HG03432 (cell line): Measurements from ENCODE around the gene NRBF2.
"Not testable (repeated sequence)": the region's sequence is repeated elsewhere in the genome, so short reads cannot be mapped to it uniquely, and the experiment has no call there.

Experiments used
- ATAC-seq: cut with Tn5 transposase; IDR thresholded peaks from one replicate; pipeline ENCODE4 v1.9.1; 2021; ENCODE audit warnings: mild to moderate bottlenecking, moderate library complexity; ENCODE audit not compliant: unreplicated experiment

Gene NRBF2

GRCh38 chr10:63116452-63117072, 16.6 kb upstream of the NRBF2 start:
- ATAC-seq = no peak

DNA sequence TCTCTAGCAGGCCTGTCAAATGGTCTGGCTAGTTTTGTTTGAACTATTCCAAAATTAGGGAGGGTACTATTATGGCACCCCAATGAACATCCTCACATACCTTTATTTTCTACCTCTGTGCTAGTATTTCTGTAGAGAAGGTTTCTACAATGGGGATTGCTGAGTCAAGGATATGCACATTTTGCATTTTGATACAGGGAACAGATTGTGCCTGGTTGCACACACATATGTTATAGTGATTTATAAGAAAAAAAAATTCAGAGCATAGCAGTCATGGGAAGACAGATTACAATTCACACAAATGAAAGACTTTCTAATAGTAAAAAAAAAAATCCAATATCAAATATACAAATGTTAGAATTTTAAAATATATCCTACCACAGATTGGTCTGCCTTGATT, 14.1 kb upstream of the NRBF2 start:
- ATAC-seq = no peak

- no peak for ATAC-seq
Measured at GRCh38 chr10:63120554-63120953, 12.6 kb upstream of the NRBF2 start.

GRCh38 chr10:63123727-63124362, 9.3 kb upstream of the NRBF2 start:
- no peak for ATAC-seq

- ATAC-seq = no peak
Measured at GRCh38 chr10:63125459-63125858, 7.7 kb upstream of the NRBF2 start.

GRCh38 chr10:63128443-63128842, 4.7 kb upstream of the NRBF2 start:
- ATAC-seq = no peak

DNA sequence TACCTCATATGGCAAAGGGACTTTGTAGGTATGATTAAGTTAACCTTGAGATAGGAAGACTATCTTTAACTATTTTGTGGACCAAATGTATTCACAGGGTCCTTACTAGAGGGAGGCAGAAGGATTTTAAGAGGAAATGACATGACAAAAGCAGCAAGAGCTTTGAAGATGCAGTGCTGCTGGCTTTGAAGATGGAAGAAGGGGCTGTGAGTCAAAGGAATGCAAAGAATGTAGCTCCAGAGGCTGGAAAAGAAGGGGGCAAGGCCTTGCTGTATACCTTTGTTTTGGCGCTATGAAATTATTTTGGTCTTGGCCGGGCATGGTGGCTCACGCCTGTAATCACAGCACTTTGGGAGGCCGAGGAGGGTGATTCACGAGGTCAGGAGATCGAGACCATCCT, 3.2 kb upstream of the NRBF2 start:
- ATAC-seq = no peak

DNA sequence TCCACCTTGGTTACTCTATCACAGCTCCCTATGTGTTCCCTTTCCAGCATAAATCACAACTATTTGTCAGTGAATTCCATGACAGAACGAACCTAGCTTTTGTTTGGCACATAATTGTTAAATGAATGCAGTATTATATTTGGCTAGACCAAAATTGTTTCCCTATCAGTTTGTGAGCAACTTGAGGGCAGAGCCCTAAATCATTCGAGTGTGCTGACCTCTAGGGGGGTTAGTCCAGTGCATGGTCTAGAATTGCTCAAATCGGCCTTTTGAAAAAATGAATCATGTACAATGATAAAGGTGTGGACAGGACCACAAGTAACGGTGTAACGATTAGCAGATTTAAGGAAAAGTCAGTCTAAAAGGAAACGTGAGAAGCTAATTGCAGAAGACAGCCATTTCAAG, 475 bp upstream of the NRBF2 start:
- no peak for ATAC-seq

DNA sequence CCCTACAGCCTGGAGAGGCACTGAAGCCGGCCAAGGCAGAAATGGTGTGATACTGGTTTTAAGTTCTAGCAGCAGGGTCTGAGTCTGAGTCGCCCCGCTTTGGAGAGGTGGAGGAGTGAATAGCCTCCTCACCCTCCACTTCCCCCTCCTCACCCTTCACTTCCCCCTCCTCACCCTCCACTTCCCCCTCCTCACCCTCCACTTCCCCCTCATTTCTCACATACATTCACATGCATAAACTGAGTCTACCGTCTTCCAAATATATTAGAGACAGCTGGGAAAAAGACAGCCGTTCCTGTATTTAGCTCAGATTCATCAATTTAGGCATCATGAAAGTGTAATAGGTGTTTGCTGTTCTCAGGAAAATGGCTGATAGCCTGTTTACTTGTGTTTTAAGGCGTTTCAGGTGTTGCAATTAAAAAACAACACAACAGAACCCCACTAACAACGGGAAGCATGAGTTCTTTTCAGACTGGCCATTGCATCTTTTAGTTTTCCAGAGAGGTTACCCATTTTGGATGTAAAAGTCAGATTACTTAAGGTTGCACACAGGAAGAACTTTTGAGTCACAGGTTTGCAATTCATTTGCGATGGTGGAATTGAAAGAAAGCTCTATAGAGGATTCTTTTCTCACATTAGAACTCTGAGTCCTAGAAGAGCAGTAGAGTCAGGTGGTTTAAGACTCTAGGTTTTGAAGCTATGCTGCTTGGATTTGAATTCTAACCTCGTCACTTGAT, 861 bp downstream of the NRBF2 start:
- no peak for ATAC-seq

GRCh38 chr10:63137306-63137705, 4.2 kb downstream of the NRBF2 start:
- ATAC-seq = no peak

DNA sequence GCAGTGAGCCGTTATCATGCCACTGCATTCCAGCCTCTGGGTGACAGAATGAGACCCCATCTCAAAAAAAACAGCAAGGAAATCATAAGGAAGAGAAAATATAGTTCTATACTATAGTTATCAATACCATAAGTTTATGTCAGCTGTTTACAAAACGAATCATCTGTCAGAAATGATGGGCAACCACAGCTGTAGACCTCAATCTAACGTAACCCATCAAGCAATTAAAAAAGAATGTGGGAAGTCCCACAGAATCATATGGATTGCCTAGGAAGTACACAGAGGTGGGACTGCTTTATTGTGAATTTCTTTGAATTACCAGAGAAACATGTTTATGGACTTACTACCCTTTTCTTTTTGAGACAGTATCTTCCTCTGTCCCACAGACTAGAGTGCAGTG, 6.9 kb downstream of the NRBF2 start:
- no peak for ATAC-seq

GRCh38 chr10:63142136-63142535, 9.0 kb downstream of the NRBF2 start:
- no peak for ATAC-seq

DNA sequence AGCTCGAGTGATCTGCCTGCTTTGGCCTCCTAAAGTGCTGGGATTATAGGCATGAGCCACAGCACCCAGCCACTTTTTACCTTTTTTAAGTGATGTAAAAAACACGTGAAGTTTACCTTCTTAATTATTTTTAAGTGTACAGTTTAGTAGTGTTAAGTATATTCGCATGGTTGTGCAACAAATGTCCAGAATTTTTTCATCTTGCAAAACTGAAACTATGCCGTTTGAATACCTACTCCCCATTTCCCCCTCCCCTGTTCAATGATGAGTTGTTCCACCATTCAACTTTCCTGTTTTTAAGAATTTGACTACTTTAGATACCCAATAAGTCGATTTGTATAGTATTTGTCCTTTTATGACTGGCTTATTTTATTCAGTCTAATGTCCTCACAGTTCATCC, 10.9 kb downstream of the NRBF2 start:
- no peak for ATAC-seq

DNA sequence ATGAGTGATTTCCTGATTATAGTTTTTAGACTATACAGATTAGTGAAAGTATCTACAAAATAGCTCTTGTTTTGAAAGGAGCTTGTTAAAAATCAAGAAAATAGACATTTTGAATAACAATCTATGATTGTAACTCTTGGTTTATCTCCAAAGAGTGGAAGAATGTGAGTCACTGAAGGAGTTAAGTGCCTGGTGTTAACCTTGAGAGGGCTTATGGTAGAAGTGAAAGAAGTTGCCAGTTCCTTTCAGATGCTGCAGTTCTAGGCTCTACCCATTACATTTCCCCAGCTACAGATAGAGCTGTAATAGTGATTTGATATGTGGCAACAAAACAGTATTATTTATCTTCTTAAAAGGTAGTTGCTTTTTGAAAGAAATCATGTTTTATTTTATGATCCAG, 12.7 kb downstream of the NRBF2 start:
- peak; percentile 79 for ATAC-seq

DNA sequence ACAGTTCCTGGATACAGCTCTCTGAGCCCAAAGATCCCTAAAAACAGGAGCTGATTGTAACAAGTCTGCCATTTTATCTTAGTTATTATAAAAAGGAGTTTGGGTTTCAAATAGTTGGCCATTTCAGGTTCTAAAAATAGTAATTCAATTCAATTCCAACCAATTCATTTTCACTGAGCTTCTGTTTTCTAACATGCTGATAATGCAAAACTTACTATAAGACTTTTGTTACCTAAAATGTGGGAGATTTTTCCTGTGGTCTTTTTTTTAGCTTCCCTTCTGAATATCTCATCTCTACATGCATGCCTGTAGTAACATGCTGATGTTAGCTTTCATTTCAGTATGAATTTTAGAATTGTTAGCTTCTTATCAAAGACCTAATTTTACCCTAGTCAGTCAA, 13.4 kb downstream of the NRBF2 start:
- ATAC-seq = no peak

- ATAC-seq = no peak
Measured at GRCh38 chr10:63150745-63151144, 17.6 kb downstream of the NRBF2 start.

DNA sequence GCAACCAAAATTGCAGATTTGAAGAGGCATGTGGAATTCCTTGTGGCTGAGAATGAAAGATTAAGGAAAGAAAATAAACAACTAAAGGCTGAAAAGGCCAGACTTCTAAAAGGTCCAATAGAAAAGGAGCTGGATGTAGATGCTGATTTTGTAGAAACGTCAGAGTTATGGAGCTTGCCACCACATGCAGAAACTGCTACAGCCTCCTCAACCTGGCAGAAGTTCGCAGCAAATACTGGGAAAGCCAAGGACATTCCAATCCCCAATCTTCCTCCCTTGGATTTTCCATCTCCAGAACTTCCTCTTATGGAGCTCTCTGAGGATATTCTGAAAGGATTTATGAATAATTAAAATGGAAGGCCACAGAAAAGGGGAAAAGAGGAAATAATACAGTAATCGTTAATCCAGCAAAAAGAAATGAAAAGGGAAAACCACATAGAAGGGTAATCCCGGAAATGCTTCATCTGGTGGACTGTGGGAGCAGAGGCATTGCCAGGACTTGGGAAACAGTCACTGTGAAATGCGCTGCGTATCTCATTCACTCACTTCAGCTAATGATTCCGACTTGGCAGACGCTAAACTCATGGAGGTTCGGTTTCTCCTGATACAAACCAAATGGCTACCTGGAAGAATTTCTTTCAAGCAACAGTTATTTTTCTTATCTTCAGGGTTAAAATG, 20.9 kb downstream of the NRBF2 start:
- ATAC-seq = not testable (repeated sequence)

- ATAC-seq = no peak
Measured at GRCh38 chr10:63154546-63155387, 21.6 kb downstream of the NRBF2 start.

- no peak for ATAC-seq
Measured at GRCh38 chr10:63155388-63156020, 22.4 kb downstream of the NRBF2 start.

DNA sequence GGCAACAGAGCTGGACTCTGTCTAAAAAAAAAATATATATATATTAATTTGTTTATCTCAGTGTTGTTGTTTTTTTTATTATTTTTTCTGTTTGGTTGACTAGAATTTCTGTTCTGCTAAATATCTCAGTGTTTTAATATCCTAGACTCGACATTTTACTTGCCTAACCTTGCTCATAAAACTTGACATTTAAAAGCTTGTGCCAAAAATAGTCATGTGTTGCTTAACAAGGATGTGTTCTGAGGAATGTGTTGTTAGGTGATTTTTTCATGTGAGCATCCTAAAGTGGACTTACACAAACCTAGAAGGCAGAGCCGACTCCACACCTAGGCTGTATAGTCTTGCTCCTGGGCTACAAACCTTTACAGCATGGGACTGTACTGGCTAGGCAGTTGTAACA, 23.1 kb downstream of the NRBF2 start:
- no peak for ATAC-seq
